Spleen (tissue), 7 donors: Measurements from ENCODE around the gene GNB1.
"Not testable (repeated sequence)": the region's sequence is repeated elsewhere in the genome, so short reads cannot be mapped to it uniquely, and the experiment has no call there.

Experiments
- POLR2A ChIP-seq, 3 donors: fragments of 450-650 bp; IDR thresholded peaks; one replicate each; pipeline ENCODE4 v1.5.1; 2017; ENCODE audit warnings: antibody characterized with exemption in 3 of 3, mild to moderate bottlenecking in 1 of 3
- POLR2AphosphoS5 ChIP-seq, 3 donors: sonication (generic); formaldehyde crosslinking; IDR thresholded peaks; one replicate each; pipeline ENCODE4 v1.5.1; 2017; ENCODE audit warnings: antibody characterized with exemption in 3 of 3
- TF ChIP-seq, protein P1 (sequence below), 11 experiments: fragments of 200-600 bp in 7 of 11; fragments of 450-650 bp in 4 of 11; sonication (generic) in 4 of 11; IDR thresholded peaks in 8 of 11; conservative IDR thresholded peaks in 3 of 11; 1 replicate in 7 of 11; 2 replicates in 4 of 11; pipeline versions ENCODE4 v1.4.0 to v1.8.0; 2016 to 2021; ENCODE audit warnings: antibody characterized with exemption in 11 of 11, inconsistent platforms in 4 of 11, mild to moderate bottlenecking in 1 of 11
- donor health status: DM: no; HTN: no; CAD: no; lungs with moderate emphysema.
- donor health status: DM: no; HTN: no; CAD: no.
- donor health status: DM: no; HTN: no; CAD: no.

DNA sequence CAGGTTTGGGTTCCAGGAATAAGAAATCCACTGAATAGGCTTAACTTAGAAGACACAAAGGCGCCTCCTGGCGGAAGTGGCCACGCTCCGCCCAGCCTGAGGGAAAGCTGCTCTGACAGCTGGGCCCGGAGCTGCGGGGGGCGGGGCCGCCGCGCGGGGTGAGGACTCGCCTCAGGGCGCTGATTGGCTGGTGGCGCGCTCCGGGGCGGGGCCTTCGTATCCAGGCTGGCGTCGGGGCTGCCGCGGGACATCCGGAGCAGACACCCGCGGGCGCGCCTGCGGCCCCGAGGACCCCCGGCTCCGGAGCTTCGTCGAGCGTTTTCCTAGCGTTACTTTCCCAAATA, 144.3 kb downstream of the GNB1 start:
- TF ChIP-seq POLR2A, POLR2AphosphoS5 (IDR thresholded peaks at IDR 0.05): not testable (repeated sequence)
- TF ChIP-seq, protein P1, sequence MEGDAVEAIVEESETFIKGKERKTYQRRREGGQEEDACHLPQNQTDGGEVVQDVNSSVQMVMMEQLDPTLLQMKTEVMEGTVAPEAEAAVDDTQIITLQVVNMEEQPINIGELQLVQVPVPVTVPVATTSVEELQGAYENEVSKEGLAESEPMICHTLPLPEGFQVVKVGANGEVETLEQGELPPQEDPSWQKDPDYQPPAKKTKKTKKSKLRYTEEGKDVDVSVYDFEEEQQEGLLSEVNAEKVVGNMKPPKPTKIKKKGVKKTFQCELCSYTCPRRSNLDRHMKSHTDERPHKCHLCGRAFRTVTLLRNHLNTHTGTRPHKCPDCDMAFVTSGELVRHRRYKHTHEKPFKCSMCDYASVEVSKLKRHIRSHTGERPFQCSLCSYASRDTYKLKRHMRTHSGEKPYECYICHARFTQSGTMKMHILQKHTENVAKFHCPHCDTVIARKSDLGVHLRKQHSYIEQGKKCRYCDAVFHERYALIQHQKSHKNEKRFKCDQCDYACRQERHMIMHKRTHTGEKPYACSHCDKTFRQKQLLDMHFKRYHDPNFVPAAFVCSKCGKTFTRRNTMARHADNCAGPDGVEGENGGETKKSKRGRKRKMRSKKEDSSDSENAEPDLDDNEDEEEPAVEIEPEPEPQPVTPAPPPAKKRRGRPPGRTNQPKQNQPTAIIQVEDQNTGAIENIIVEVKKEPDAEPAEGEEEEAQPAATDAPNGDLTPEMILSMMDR (IDR thresholded peaks at IDR 0.05 in 8 of 11, conservative IDR thresholded peaks at IDR 0.05 in 3 of 11) = not testable (repeated sequence)
